Measurements from ENCODE around the gene PLK4.

- no peak for TF ChIP-seq CTCF (IDR thresholded peaks at IDR 0.05; ENCODE audit: poor library complexity)
- no peak for TF ChIP-seq EZH2phosphoT487 (IDR thresholded peaks at IDR 0.05; ENCODE audit: low read depth, severe bottlenecking, unreplicated experiment)
- no peak for TF ChIP-seq EZH2 (IDR thresholded peaks at IDR 0.05; ENCODE audit: borderline replicate concordance)
Observed at GRCh38 chr4:127849505-127850234, 31.0 kb upstream of the PLK4 start.

Measured in hepatocyte (in vitro differentiated cells).